ENCODE data around the gene NEK8.

The NEK8 gene

DNA sequence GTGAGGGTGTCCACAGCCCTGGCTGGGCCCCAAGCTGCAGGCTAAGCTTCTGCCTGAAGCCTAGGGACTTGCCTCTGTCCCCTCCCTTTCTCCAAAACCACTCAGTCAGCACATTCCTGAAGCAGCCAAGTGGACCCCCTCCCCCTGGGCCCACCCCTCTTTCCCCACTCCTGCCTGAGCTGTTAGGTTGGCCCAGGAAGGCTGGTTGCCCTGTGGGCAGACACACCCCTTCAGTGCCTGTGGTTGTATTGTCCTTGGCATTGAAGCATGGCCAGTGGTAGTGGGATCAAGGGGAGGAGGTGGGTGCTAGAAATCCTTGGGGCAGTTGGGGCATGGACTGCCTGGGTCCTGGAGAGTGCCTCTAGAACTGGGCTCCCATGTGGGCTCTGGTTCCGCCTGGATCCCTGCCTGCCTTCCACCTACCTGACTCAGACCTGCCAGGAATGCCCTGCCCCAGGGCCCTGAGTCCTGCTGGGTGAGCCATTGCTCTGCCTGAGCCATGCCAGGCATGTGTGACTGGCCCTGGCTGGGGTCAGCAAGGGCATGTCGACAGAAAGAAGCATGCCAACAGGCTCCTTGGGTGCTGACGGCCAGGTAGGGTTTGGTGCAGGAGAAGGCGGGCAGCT lies 17.3 kb downstream of the NEK8 start:
- no peak for DNase-seq

- DNase-seq: peak; percentile 20 to 59
Observed at GRCh38 chr17:28746611-28747050, 18.0 kb downstream of the NEK8 start.

- peak; percentile 41 to 78 for DNase-seq
Observed at GRCh38 chr17:28747051-28747691, 18.6 kb downstream of the NEK8 start.

- no peak for DNase-seq
Observed at GRCh38 chr17:28747801-28748750, 19.5 kb downstream of the NEK8 start.

DNA sequence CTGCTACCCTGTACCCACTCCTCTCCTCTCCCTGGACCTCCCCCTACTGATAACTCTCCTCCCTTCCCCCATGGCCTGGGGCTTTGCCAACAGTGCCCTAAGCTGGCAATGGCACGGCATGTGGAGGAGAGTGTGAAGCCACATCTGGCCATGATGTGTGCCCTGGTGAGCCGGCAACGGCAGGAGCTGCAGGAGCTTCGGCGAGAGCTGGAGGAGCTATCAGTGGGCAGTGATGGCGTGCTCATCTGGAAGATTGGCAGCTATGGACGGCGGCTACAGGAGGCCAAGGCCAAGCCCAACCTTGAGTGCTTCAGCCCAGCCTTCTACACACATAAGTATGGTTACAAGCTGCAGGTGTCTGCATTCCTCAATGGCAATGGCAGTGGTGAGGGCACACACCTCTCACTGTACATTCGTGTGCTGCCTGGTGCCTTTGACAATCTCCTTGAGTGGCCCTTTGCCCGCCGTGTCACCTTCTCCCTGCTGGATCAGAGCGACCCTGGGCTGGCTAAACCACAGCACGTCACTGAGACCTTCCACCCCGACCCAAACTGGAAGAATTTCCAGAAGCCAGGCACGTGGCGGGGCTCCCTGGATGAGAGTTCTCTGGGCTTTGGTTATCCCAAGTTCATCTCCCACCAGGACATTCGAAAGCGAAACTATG lies 20.4 kb downstream of the NEK8 start:
- DNase-seq: no peak

DNA sequence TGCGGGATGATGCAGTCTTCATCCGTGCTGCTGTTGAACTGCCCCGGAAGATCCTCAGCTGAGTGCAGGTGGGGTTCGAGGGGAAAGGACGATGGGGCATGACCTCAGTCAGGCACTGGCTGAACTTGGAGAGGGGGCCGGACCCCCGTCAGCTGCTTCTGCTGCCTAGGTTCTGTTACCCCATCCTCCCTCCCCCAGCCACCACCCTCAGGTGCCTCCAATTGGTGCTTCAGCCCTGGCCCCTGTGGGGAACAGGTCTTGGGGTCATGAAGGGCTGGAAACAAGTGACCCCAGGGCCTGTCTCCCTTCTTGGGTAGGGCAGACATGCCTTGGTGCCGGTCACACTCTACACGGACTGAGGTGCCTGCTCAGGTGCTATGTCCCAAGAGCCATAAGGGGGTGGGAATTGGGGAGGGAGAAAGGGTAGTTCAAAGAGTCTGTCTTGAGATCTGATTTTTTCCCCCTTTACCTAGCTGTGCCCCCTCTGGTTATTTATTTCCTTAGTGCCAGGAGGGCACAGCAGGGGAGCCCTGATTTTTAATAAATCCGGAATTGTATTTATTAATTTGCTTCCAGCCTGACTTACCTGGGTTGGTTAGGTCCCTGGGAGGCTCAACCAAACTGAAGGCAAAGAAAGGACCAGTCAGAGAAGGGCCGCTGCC lies 21.1 kb downstream of the NEK8 start:
- no peak for DNase-seq

- peak; percentile 79 to 85 for DNase-seq
Observed at GRCh38 chr17:28750178-28751047, 21.8 kb downstream of the NEK8 start.

GRCh38 chr17:28751600-28752366 lies 23.2 kb downstream of the NEK8 start:
- no peak for DNase-seq

DNA sequence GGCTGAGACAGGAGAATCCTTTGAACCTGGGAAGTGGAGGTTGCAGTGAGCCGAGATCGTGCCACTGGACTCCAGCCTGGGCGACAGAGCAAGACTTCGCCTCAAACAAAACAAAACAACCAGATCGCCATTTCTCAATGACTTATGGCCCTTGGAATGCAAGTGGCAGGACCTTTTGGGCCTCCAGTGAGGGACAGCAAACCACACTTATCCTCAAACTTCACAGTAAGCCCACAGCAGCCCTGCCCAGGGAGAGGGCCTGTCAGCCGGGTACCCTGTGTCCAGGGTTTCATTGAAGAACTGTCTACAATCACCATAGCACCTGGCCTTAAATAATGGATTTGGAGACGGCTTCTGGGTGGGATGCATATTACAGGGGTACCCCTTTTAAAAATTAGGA lies 26.9 kb downstream of the NEK8 start:
- DNase-seq: no peak

DNA sequence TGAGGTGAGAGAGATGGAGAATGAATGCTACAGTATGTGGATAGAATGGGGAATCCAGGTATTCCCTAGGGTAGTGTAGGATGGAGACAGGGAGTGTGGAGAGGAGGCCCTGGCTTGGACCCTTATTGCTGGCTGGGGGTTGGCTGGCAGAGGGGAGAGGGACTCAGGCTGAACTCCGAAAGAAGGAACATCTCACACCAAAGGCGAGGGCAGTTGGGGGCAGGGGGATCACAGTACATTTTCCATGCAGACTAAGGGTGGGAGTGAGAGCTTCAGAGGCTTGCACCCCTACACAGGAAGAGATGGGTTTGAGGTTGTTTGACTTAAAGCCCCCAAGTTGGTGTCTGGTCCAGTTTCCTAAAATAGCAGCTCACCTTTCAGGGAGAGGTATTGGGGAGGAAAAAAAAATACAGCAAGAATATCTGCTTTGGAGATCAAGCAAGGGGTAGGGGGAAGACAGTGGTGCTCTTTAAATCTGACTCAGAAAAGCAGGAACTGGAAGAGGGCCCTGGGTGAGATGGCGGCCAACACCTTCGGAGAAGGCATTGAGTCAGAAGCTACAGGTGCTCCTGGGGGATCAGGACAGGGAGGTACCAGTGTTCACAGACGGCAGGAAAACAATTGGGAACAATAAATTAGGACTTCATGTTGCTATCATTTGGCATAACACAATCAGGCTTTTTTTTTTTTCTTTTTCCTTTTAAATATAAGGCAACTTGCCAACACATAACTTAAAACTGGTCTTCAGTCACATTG lies 27.6 kb downstream of the NEK8 start:
- no peak for DNase-seq

DNA sequence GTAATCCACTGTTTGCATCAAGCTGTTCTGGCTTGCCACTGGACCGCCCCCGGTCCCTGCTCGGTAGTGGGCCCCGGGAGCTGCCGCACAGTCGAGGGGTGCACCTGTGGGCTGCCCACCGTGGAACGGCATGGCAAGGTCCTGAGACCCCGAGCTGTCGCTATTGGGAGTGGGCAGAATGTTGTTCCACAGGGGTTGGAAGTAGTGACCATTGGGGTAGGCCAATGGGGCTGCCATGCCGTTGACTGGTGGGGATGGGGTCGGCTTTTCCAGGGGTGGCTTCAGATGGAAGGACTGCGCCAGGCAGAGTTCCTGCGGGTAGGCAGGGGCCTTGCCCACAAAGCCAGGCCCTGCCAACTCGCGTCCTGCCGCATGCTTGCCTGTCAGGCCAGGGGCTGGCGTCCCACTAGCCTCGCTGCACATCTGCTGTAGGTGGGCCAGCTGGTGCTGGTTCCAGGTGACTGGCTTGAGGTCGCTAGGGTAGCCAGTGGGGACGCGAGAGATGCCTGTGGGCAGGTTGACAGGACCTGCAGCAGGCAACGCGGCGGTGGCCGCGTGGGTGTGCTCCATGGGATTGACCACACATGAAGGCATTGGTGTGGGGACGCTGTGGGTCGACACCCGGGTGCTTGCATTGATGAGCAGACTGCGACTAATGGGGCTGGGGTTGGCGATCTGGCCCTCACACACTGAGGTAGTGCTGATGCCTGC lies 30.0 kb downstream of the NEK8 start:
- DNase-seq: no peak

- no peak for DNase-seq
Observed at GRCh38 chr17:28759256-28759865, 30.8 kb downstream of the NEK8 start.

- peak; percentile 52 to 59 for DNase-seq
Observed at GRCh38 chr17:28760601-28761562, 32.3 kb downstream of the NEK8 start.

GRCh38 chr17:28763137-28763799 lies 34.7 kb downstream of the NEK8 start:
- DNase-seq: no peak

- DNase-seq: peak; percentile 59 to 64
Observed at GRCh38 chr17:28763804-28764266, 35.2 kb downstream of the NEK8 start.

DNA sequence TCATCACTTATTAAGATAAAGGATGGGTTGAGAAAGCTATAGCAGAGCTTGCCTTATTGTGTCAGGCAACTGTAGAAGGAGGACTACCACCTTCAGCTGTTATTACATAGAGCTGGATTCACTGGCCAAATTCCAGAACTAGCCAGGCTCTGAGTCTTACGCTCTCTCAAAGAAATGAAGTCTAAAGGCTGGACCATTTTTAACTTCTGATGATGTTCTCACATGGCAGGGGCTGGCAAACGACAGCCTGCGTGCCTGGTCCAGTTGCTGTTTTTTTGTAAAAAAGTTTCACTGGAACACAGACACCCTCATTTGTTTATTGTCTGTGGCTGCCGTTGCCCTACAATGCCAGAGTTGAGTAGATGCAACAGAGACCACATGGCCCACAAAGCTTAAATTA lies 36.5 kb downstream of the NEK8 start:
- DNase-seq: no peak

GRCh38 chr17:28773736-28774135 lies 45.1 kb downstream of the NEK8 start:
- DNase-seq: no peak

All from NCI-H2081 (cell line).